ENCODE measurements around the gene GCN1.
"Not testable (repeated sequence)": the region's sequence is repeated elsewhere in the genome, so short reads cannot be mapped to it uniquely, and the experiment has no call there.

GCN1 gene

DNA sequence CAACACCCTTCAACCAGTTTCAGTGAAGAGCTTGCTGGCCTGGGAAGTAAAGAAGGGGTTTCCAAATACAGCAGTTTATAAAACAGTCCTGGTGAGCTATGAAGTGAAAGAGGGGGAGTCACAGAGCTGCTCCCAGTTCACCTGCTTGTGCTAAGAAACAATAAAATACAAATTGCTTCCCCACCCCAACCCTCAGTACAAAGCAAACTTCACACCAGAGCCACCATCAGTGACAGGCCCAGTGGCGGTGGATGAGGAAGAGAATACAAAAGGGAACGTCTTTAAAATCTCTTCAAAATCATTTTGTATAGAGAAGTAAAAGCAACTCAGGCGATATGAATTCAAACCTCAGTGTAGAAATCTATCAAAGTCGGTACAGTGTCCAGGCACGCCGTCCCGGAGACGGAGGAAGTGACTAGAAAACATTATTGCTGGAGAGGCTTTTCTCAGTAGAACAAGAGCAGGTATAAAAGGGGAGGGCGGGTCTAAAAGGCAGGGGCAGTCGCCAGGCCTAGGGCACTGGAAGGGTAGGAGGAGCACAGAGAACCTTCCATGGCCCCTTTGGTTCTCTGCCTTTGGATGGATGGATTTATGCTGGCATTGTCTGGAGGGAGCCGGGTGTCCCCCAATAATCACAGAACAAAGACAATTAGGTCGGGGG, 16.9 kb upstream of the GCN1 start:
- H3K4me3 ChIP-seq (ENCODE audit: low read depth, low read length) = no peak overlapping the region
- no peak for DNase-seq (ENCODE audit: low read depth)
- TF ChIP-seq, protein P1, sequence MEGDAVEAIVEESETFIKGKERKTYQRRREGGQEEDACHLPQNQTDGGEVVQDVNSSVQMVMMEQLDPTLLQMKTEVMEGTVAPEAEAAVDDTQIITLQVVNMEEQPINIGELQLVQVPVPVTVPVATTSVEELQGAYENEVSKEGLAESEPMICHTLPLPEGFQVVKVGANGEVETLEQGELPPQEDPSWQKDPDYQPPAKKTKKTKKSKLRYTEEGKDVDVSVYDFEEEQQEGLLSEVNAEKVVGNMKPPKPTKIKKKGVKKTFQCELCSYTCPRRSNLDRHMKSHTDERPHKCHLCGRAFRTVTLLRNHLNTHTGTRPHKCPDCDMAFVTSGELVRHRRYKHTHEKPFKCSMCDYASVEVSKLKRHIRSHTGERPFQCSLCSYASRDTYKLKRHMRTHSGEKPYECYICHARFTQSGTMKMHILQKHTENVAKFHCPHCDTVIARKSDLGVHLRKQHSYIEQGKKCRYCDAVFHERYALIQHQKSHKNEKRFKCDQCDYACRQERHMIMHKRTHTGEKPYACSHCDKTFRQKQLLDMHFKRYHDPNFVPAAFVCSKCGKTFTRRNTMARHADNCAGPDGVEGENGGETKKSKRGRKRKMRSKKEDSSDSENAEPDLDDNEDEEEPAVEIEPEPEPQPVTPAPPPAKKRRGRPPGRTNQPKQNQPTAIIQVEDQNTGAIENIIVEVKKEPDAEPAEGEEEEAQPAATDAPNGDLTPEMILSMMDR (IDR thresholded peaks at IDR 0.05; ENCODE audit: insufficient read depth, low read depth, low read length, missing control alignments) = no peak

DNA sequence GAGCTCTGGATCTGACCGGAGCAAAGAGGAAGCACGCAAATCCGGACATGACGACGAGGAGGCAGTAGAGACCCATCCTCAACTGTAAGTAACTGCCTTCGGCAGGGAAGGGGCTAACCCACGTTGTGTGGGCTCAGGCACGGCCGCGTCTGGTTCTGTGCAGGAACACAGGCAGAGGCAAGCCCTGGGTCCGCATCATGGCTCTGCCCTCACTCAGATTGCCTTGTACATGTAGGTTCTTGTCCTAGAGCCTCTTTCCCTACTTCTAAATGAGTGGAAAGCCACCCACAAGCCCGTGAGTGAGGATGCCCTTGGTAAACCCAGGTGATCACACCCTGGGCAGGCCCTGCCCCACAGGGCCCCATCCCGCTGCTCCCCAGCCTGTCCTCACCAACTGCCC, 15.3 kb upstream of the GCN1 start:
- TF ChIP-seq, protein P1 (IDR thresholded peaks at IDR 0.05; ENCODE audit: insufficient read depth, low read depth, low read length, missing control alignments) = no peak
- DNase-seq (ENCODE audit: low read depth) = no peak

DNA sequence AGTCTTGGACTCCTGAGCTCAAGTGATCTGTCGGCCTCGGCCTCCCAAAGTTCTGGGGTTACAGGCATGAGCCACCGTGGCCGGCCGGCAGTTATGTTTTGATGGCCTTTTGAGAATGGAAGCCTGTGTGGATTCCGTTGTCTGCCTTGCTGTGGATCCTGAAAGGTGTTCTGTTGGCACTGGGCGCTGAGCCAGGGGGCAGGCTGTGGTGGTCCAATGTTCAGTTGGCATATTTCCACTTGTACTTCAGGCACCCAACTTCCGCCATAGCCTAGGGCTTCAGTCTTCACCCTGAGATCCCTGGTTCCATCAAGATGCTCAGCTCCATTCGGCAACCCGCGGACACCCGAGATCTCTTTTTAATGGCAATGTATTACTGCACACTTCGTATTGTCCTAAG, 12.7 kb upstream of the GCN1 start:
- DNase-seq (ENCODE audit: low read depth) = no peak
- TF ChIP-seq, protein P1 (IDR thresholded peaks at IDR 0.05; ENCODE audit: insufficient read depth, low read depth, low read length, missing control alignments) = no peak
- no peak overlapping the region for H3K4me3 ChIP-seq (ENCODE audit: low read depth, low read length)

More for the DNA sequence above, 15.3 kb upstream of the GCN1 start:
- H3K4me3 ChIP-seq (ENCODE audit: low read depth, low read length) = no peak overlapping the region

DNA sequence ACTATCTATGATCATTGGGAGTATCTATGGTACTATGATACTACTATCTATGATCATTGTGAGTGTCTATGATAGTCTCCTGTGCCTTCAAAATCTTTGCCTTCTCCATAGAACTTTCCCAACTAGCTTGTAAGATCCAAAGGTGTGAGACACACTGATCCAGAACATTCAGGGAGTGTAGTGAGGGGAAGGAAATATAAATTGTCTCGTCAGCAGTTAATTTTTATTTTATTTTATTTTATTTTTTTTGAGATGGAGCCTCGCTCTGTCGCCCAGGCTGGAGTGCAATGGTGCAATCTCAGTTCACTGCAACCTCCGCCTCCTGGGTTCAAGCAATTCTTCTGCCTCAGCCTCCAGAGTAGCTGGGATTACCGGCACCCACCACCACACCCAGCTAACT, 12.3 kb upstream of the GCN1 start:
- not testable (repeated sequence) for H3K4me3 ChIP-seq (ENCODE audit: low read depth, low read length); DNase-seq (ENCODE audit: low read depth)

DNA sequence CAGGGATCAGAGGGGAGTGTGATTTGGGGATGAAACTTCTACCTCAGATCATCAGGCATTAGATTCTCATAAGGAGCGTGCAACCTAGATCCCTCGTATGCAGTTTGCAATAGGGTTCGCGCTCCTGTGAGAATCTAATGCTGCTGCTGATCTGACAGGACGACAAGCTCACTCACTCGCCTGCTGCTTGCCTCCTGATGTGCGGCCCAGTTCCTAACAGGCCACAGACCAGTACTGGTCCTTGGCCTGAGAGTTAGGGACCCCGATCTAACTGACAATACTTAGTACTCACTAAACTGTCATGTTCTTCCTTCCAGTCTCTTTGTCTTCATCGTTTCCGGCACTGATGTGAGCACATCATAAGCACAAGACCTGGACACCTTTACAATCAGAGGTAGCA, 11.7 kb upstream of the GCN1 start:
- TF ChIP-seq, protein P1 (IDR thresholded peaks at IDR 0.05; ENCODE audit: insufficient read depth, low read depth, low read length, missing control alignments) = no peak
- H3K4me3 ChIP-seq (ENCODE audit: low read depth, low read length) = no peak overlapping the region
- DNase-seq (ENCODE audit: low read depth) = no peak

DNA sequence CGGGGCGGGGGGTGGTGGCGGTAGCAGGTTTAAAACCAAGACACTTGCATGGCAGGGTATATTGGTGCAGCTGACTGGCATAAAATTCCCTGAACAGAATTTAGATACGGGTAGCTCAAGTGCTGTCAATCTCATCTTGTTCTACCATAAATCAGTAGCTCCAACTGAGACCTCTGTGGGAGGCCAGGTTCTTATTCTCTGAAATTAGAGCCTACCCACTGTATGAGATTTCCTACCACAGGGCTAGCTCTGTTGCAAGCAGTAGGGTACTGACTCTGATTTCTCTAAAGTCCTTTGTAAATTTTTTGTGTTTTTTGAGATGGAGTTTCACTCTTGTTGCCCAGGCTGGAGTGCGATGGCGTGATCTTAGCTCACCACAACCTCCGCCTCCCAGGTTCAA, 9.7 kb upstream of the GCN1 start:
- no peak for DNase-seq (ENCODE audit: low read depth)
- no peak overlapping the region for H3K4me3 ChIP-seq (ENCODE audit: low read depth, low read length)
- TF ChIP-seq, protein P1 (IDR thresholded peaks at IDR 0.05; ENCODE audit: insufficient read depth, low read depth, low read length, missing control alignments) = no peak

DNA sequence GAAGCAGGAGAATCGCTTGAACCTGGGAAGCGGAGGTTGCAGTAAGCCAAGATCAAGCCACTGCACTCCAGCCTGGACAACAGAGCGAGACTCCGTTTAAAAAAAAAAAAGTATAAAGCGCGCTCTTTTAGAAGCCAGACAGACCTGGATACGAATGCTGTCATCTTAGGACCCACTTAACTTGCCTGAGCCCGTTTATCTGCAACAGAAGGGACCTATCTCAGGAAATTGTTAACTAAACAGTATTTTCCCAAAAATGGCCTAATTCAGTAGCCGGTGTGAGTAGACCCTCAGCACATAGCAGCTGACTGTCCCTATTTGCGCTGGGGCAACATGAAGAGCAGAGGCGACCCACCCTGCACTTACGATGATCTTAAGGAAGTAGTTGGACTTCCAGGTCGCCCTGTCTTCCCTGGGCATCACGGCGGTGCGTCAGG, 5.9 kb upstream of the GCN1 start:
- no peak for DNase-seq (ENCODE audit: low read depth)
- H3K4me3 ChIP-seq (ENCODE audit: low read depth, low read length) = peak overlapping the region; percentile 67
- TF ChIP-seq, protein P1 (IDR thresholded peaks at IDR 0.05; ENCODE audit: insufficient read depth, low read depth, low read length, missing control alignments) = no peak

Measured in GM12865 (cell line).